ENCODE results near the gene KCNK6.
"Not testable (repeated sequence)": the region's sequence is repeated elsewhere in the genome, so short reads cannot be mapped to it uniquely, and the experiment has no call there.

KCNK6 gene

GRCh38 chr19:38362946-38363688, 43.5 kb downstream of the KCNK6 start:
- DNase-seq: not testable (repeated sequence)

GRCh38 chr19:38367041-38367440, 47.4 kb downstream of the KCNK6 start:
- DNase-seq: no peak

- no peak for DNase-seq
Measured at GRCh38 chr19:38369584-38369983, 49.9 kb downstream of the KCNK6 start.

- no peak for DNase-seq
Measured at GRCh38 chr19:38370299-38370698, 50.7 kb downstream of the KCNK6 start.

GRCh38 chr19:38371081-38371480, 51.4 kb downstream of the KCNK6 start:
- DNase-seq: no peak

GRCh38 chr19:38373907-38374331, 54.3 kb downstream of the KCNK6 start:
- DNase-seq: no peak

- peak; percentile 99 for DNase-seq
Measured at GRCh38 chr19:38374332-38375097, 54.9 kb downstream of the KCNK6 start, which contains the start of gene PSMD8. TSS of gene PSMD8 (plus strand) at chr19:38374571. CDS start at chr19:38374602, 31 bp downstream.

- DNase-seq: no peak
Measured at GRCh38 chr19:38375098-38375493, 55.5 kb downstream of the KCNK6 start.

- no peak for DNase-seq
Measured at GRCh38 chr19:38375748-38376147, 56.1 kb downstream of the KCNK6 start.

- DNase-seq: no peak
Measured at GRCh38 chr19:38376576-38376975, 56.9 kb downstream of the KCNK6 start.

- DNase-seq: no peak
Measured at GRCh38 chr19:38377052-38377451, 57.4 kb downstream of the KCNK6 start.

GRCh38 chr19:38378866-38379265, 59.2 kb downstream of the KCNK6 start:
- no peak for DNase-seq

GRCh38 chr19:38381138-38381537, 61.5 kb downstream of the KCNK6 start:
- no peak for DNase-seq

Measured in femur (tissue), 1 donor.